Esophagus squamous epithelium (tissue), 5 donors: ENCODE results near the gene ARID5B. TPM values are rescaled to one million over a fixed set of nuclear protein-coding genes. Genes with fewer than 3 reads are reported as not detected.
A peak's percentile ranks its signal among the peaks of the same experiment; 100 is the strongest.

Source experiments
- DNase-seq: peaks from one replicate; lab custom pipeline; 2025; lab: John Stamatoyannopoulos, UW
- H3K27ac ChIP-seq, 4 donors: fragments of 200-600 bp; sonication (generic); one replicate each; pipeline ENCODE4 v1.5.1; 2016 to 2019; ENCODE audit warnings: mild to moderate bottlenecking in 1 of 4
- H3K27me3 ChIP-seq, 4 donors: fragments of 200-600 bp; sonication (generic); 1 replicate in 3 of 4; 2 replicates in 1 of 4; pipeline versions ENCODE4 v1.5.1 to v1.6.0; 2017 to 2021; ENCODE audit warnings: antibody characterized with exemption in 1 of 4
- H3K36me3 ChIP-seq, 3 donors: fragments of 200-600 bp; sonication (generic); one replicate each; pipeline ENCODE4 v1.5.1; 2016 to 2019
- H3K4me1 ChIP-seq, 3 donors: fragments of 200-600 bp; sonication (generic); one replicate each; pipeline ENCODE4 v1.5.1; 2017 to 2019
- H3K4me3 ChIP-seq, 4 donors: fragments of 200-600 bp; sonication (generic); 1 replicate in 3 of 4; 2 replicates in 1 of 4; pipeline ENCODE4 v1.5.1; 2016 to 2019; ENCODE audit warnings: mild to moderate bottlenecking in 2 of 4, moderate library complexity in 1 of 4
- H3K9me3 ChIP-seq, 3 donors: fragments of 200-600 bp; sonication (generic); one replicate each; pipeline ENCODE4 v1.5.1; 2016 to 2019
- POLR2A ChIP-seq, 4 donors: fragments of 450-650 bp; IDR thresholded peaks; one replicate each; pipeline ENCODE4 v1.6.1; 2017; ENCODE audit warnings: antibody characterized with exemption in 4 of 4, mild to moderate bottlenecking in 4 of 4, moderate library complexity in 3 of 4
- WGBS, 2 donors: methylation state at CpG; one replicate each; pipeline ENCODE4 v1.1.5; 2018; 5-methylcytosine and 5-hydroxymethylcytosine counted together
- intact Hi-C: fragments of 100-400 bp; cut with DNase I; formaldehyde crosslinking; loops from one replicate; pipeline ENCODE4 v1.15.0; 2022
- total RNA-seq, 4 donors: library from RNA; depleted of rRNA; stranded (reverse); fragments of >200 nt; gene quantifications; one replicate each; pipeline ENCODE4 v1.1.0, GENCODE V29; 2016
- TF ChIP-seq, protein P1 (sequence below), 6 experiments: fragments of 450-650 bp in 4 of 6; fragments of 200-600 bp in 2 of 6; sonication (generic) in 2 of 6; IDR thresholded peaks; one replicate each; pipeline ENCODE4 v1.5.1; 2016 to 2019; ENCODE audit warnings: antibody characterized with exemption in 6 of 6, mild to moderate bottlenecking in 4 of 6, moderate library complexity in 4 of 6
- donor health status: DM: yes; HTN: yes; CAD: no.

Gene ARID5B
- total RNA-seq, 4 donors from 2014 or later = 18.0 to 38.1 (median 30.2) TPM

DNA sequence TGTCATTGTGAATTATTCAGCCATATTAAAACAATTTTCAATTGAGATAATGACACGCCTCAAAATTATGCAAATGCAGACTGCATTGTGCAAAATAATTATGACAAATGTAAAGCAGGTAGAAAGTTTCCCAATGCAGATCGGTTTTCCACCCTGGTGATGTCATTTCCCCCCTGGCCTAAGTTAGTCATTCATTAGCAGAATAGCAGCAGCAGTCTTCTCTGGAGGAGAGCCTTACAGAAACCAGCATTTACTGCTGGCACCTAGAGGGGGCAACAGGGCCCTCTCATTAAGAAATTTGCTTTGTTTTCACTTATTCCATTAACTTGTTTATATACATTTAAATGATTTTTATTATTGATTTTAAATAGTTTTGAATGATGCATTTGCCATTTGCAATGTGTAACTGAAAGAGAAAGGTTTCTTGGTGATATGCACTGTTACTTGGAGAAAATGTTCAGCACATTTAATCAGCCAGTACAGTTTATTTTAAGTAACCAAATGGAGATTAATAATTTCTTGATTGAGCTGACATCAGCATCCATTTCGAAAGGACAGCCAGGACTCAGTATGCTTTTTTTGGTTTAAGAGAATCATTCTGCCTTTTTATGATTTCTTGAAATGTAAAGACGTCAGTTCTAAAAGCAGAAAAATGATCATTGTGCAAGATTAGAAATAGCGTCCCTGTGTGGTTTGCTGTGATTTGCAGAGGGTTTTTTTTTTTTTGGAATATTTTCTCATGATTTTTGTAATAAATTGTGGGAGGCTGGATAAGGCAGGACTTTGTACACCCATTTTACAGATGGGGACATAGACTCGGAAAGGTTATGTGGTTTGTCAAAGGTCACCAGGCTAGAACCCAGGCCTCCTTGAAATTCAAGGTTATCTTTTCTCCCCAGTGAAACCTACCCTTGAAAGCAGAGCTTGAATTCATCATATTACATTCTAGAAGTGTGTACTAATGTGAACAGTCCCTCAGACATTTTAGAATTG is 3.5 kb downstream of the ARID5B start:
- Histone ChIP-seq H3K4me3 (peak overlapping the region in 3 of 4 donors; percentile 83 to 92 (median 87)), H3K9me3 (no peaks in the 10 kb centered on the region), H3K36me3 (peaks cover 0 to 5% (median 0%) of the 10 kb centered on the region in 3 donors), H3K27me3 (no peaks in the 10 kb centered on the region), H3K4me1 (peaks cover 7 to 52% (median 10%) of the 10 kb centered on the region in 3 donors), H3K27ac (peak overlapping the region; percentile 99 to 100 (median 100))
- no peak for DNase-seq
- WGBS, 2 donors = 22 to 26% methylated on average over 6 of the region's 6 CpGs
- TF ChIP-seq, protein P1, sequence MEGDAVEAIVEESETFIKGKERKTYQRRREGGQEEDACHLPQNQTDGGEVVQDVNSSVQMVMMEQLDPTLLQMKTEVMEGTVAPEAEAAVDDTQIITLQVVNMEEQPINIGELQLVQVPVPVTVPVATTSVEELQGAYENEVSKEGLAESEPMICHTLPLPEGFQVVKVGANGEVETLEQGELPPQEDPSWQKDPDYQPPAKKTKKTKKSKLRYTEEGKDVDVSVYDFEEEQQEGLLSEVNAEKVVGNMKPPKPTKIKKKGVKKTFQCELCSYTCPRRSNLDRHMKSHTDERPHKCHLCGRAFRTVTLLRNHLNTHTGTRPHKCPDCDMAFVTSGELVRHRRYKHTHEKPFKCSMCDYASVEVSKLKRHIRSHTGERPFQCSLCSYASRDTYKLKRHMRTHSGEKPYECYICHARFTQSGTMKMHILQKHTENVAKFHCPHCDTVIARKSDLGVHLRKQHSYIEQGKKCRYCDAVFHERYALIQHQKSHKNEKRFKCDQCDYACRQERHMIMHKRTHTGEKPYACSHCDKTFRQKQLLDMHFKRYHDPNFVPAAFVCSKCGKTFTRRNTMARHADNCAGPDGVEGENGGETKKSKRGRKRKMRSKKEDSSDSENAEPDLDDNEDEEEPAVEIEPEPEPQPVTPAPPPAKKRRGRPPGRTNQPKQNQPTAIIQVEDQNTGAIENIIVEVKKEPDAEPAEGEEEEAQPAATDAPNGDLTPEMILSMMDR (IDR thresholded peaks at IDR 0.05) = peak in 2 of 6 experiments; percentile 5 to 19
- peak in 1 of 4 donors; percentile 35 for TF ChIP-seq POLR2A (IDR thresholded peaks at IDR 0.05)
- intact Hi-C loops = no loop called here

DNA sequence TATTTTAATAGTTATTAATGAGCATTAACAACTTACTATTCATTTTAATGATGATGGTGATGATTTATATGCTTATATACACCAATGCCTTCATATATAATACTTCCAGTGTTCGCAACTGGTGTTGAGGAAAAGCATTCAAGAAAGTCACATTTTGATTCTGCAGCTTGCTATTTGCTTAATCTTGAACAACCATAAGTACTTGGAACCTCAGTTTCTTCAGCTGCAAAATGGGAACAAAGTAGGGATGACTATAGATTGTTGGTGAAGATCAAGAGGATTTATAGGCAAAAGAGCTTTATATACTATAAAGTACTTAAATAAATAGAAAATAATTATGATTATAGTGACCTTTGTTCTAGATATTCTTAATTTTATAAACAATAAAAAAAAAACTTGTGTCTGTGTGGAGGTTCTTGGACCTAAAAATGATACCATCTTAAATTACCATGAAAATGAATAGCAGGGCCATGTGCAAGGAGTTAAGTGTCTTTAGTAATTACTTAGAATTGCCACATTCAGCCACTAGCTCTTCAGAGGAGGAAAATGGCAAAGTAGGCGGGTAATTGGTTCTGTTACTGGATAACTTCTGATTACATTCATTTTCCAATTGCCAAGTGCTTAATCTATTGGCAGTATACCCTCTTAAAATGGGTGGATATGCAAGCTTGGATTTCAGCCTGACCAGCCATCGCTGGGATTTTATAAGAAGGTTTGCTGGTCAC is 4.5 kb downstream of the ARID5B start:
- Histone ChIP-seq H3K9me3 (no peaks in the 10 kb centered on the region), H3K4me1 (peaks cover 10 to 48% (median 11%) of the 10 kb centered on the region in 3 donors), H3K4me3 (no peak overlapping the region), H3K27me3 (no peaks in the 10 kb centered on the region), H3K36me3 (peaks cover 0 to 5% (median 0%) of the 10 kb centered on the region in 3 donors), H3K27ac (peak overlapping the region in 3 of 4 donors; percentile 99 to 100 (median 100))
- intact Hi-C loops = no loop called here
- TF ChIP-seq, protein P1 (IDR thresholded peaks at IDR 0.05) = no peak
- TF ChIP-seq POLR2A (IDR thresholded peaks at IDR 0.05) = no peak
- no peak for DNase-seq
- WGBS, 2 donors = 86 to 90% methylated on average over 3 of the region's 3 CpGs

DNA sequence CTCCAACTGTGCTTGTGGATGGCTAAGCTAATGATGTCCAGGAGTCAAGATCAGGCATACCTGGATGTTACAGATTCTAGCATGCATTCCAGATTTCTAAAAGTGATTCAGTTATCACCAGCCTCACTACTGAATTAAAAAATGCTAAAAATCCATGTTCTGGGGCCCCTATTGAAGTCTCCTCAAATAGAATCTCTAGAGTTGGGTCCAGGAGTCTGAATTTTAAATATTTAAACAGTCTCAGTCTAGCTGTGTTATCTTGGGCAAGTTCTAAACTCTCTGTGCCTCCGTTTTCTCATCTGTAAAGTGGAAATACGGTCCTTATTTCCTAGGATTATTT is 5.0 kb downstream of the ARID5B start:
- peaks cover 10 to 54% (median 15%) of the 10 kb centered on the region in 3 donors for H3K4me1 ChIP-seq
- no peak for DNase-seq
- no peaks in the 10 kb centered on the region for H3K9me3 ChIP-seq
- no peak overlapping the region for H3K4me3 ChIP-seq
- peaks cover 0 to 5% (median 0%) of the 10 kb centered on the region in 3 donors for H3K36me3 ChIP-seq
- intact Hi-C loops = no loop called here
- H3K27ac ChIP-seq = peak overlapping the region in 2 of 4 donors; percentile 17 to 47
- 86 to 90% methylated on average over 2 of the region's 2 CpGs for WGBS, 2 donors
- no peak for TF ChIP-seq POLR2A (IDR thresholded peaks at IDR 0.05)
- TF ChIP-seq, protein P1 (IDR thresholded peaks at IDR 0.05) = no peak
- no peaks in the 10 kb centered on the region for H3K27me3 ChIP-seq

DNA sequence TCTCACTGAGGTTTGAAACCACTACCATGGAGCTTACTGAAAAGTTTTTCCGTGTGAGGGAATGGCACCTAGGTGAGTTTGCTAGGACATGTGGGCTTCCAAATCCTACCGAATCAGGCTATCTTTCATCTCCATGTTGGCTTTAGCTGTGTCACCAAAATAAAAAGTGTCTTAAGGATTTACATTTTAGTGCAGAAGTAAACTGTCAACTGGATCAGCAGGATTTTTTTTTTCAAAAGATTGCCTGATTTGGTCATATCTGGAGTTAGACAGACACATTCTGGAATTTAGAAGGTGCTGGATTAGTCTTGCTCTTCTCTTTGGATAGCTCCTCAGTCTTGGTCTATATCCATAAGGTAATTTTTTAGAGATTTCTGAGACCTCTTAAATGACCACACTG is 5.5 kb downstream of the ARID5B start:
- peak overlapping the region in 2 of 4 donors; percentile 17 to 47 for H3K27ac ChIP-seq
- no peak for TF ChIP-seq POLR2A (IDR thresholded peaks at IDR 0.05)
- TF ChIP-seq, protein P1 (IDR thresholded peaks at IDR 0.05) = no peak
- intact Hi-C loops = no loop called here

More for the DNA sequence above, 5.5 kb downstream of the ARID5B start:
- DNase-seq = no peak
- H3K4me1 ChIP-seq = peaks cover 10 to 57% (median 18%) of the 10 kb centered on the region in 3 donors
- peaks cover 0 to 5% (median 0%) of the 10 kb centered on the region in 3 donors for H3K36me3 ChIP-seq
- no peaks in the 10 kb centered on the region for H3K27me3 ChIP-seq
- no peaks in the 10 kb centered on the region for H3K9me3 ChIP-seq
- 60 to 66% methylated on average over 2 of the region's 2 CpGs for WGBS, 2 donors
- no peak overlapping the region for H3K4me3 ChIP-seq
